ENCODE data around the gene ARRDC1. TPM values are rescaled to one million over a fixed set of nuclear protein-coding genes. Genes with fewer than 3 reads are reported as not detected.

Gene ARRDC1
- total RNA-seq, 1 experiment from 2014 or later = 77.5 TPM

- Histone ChIP-seq H4K20me1 (ENCODE audit: low read length) (peaks cover 27% of the 10 kb centered on the region; the same call in 1 of the 2 replicates), H3K4me1 (ENCODE audit: insufficient read depth, low read length) (peaks cover 5% of the 10 kb centered on the region), H3K9me3 (ENCODE audit: low read length) (no peaks in the 10 kb centered on the region), H3K4me3 (ENCODE audit: low read length) (no peak overlapping the region), H3K27ac (ENCODE audit: low read length) (no peak overlapping the region), H3K4me2 (ENCODE audit: low read length) (no peak overlapping the region), H3K9ac (ENCODE audit: low read length) (no peak overlapping the region), H2AFZ (ENCODE audit: low read length) (no peak overlapping the region), H3K9me2 (replicated peaks; ENCODE audit: low read length) (no peaks in the 10 kb centered on the region), H3K79me2 (ENCODE audit: low read length) (peaks cover 94% of the 10 kb centered on the region), H3F3A (ENCODE audit: low read length, unreplicated experiment) (no peaks in the 10 kb centered on the region), H3K27me3 (ENCODE audit: low read length) (no peaks in the 10 kb centered on the region), H3K36me3 (ENCODE audit: low read depth, low read length) (no peaks in the 10 kb centered on the region)
- POLR2A ChIA-PET (ENCODE audit: unreplicated experiment) = no interaction called here
- ATAC-seq = no peak
- CTCF ChIA-PET = interaction anchor here (0.7 kb wide), 1 partner anchor 41 kb away, joined by 3 read pairs; no protein-coding TSS in a partner anchor
- DNase-seq = no peak
- intact Hi-C loops (cut with micrococcal nuclease) = no loop called here
- TF ChIP-seq EZH2phosphoT487 (IDR thresholded peaks at IDR 0.05; ENCODE audit: borderline replicate concordance, low read length) = no peak
- TF ChIP-seq CTCF (conservative IDR thresholded peaks at IDR 0.05; ENCODE audit: low read depth, low read length) = no peak
- TF ChIP-seq EZH2 (IDR thresholded peaks at IDR 0.05; ENCODE audit: low read length, unreplicated experiment) = no peak
- BruUV-seq (replicated peaks) = no TSS peak
These were observed 27.0 kb downstream of the ARRDC1 start for GRCh38 chr9:137632230-137633161.

GRCh38 chr9:137634016-137634415, 28.5 kb downstream of the ARRDC1 start:
- H3K79me2 ChIP-seq (ENCODE audit: low read length) = peaks cover 94% of the 10 kb centered on the region
- BruUV-seq (replicated peaks) = no TSS peak
- H3K36me3 ChIP-seq (ENCODE audit: low read depth, low read length) = no peaks in the 10 kb centered on the region
- H3K9me3 ChIP-seq (ENCODE audit: low read length) = no peaks in the 10 kb centered on the region
- H3K4me2 ChIP-seq (ENCODE audit: low read length) = no peak overlapping the region
- H3K27me3 ChIP-seq (ENCODE audit: low read length) = no peaks in the 10 kb centered on the region
- H2AFZ ChIP-seq (ENCODE audit: low read length) = no peak overlapping the region
- intact Hi-C loops (cut with micrococcal nuclease) = no loop called here
- H3K9ac ChIP-seq (ENCODE audit: low read length) = no peak overlapping the region
- CTCF ChIA-PET = no interaction called here
- H3K9me2 ChIP-seq (replicated peaks; ENCODE audit: low read length) = no peaks in the 10 kb centered on the region
- H3K4me3 ChIP-seq (ENCODE audit: low read length) = no peak overlapping the region
- ATAC-seq (no peak), DNase-seq (no peak)
- POLR2A ChIA-PET (ENCODE audit: unreplicated experiment) = no interaction called here
- peaks cover 35% of the 10 kb centered on the region; the same call in 1 of the 2 replicates for H4K20me1 ChIP-seq (ENCODE audit: low read length)
- no peak overlapping the region for H3K27ac ChIP-seq (ENCODE audit: low read length)
- TF ChIP-seq EZH2 (IDR thresholded peaks at IDR 0.05; ENCODE audit: low read length, unreplicated experiment) (no peak), EZH2phosphoT487 (IDR thresholded peaks at IDR 0.05; ENCODE audit: borderline replicate concordance, low read length) (no peak), CTCF (conservative IDR thresholded peaks at IDR 0.05; ENCODE audit: low read depth, low read length) (no peak)
- H3K4me1 ChIP-seq (ENCODE audit: insufficient read depth, low read length) = peaks cover 5% of the 10 kb centered on the region
- no peaks in the 10 kb centered on the region for H3F3A ChIP-seq (ENCODE audit: low read length, unreplicated experiment)

DNA sequence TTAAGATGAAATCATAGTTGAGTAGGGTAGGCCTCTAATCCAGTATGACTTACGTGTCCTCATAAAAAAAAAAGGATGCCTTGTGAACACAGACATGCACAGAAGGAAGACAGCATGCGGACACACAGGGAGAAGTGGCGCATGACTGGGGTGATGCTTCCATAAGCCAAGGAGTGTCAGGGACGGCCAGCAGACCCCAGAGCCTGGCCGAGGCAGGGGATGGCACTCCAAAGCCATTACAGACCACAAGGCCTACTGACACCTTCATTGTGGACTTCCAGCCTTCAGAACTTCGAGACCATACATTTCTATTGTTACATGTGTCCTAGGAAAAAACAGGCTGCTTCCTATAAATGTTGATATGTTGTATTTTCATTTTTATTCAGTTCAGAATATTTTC, 33.2 kb downstream of the ARRDC1 start:
- DNase-seq (no peak), ATAC-seq (no peak)
- Histone ChIP-seq H3K9me2 (replicated peaks; ENCODE audit: low read length) (no peaks in the 10 kb centered on the region), H3F3A (ENCODE audit: low read length, unreplicated experiment) (no peaks in the 10 kb centered on the region), H2AFZ (ENCODE audit: low read length) (no peak overlapping the region), H3K36me3 (ENCODE audit: low read depth, low read length) (no peaks in the 10 kb centered on the region), H3K4me2 (ENCODE audit: low read length) (no peak overlapping the region), H3K79me2 (ENCODE audit: low read length) (peaks cover 92% of the 10 kb centered on the region), H4K20me1 (ENCODE audit: low read length) (0 out of 2 replicates have a peak, but pooled peaks cover 14% of the 10 kb centered on the region), H3K27me3 (ENCODE audit: low read length) (no peaks in the 10 kb centered on the region), H3K27ac (ENCODE audit: low read length) (no peak overlapping the region), H3K9ac (ENCODE audit: low read length) (no peak overlapping the region), H3K9me3 (ENCODE audit: low read length) (no peaks in the 10 kb centered on the region), H3K4me1 (ENCODE audit: insufficient read depth, low read length) (no peaks in the 10 kb centered on the region), H3K4me3 (ENCODE audit: low read length) (no peak overlapping the region)
- intact Hi-C loops (cut with micrococcal nuclease) = no loop called here
- ChIA-PET POLR2A (ENCODE audit: unreplicated experiment) (no interaction called here), CTCF (no interaction called here)
- BruUV-seq (replicated peaks) = no TSS peak
- TF ChIP-seq CTCF (conservative IDR thresholded peaks at IDR 0.05; ENCODE audit: low read depth, low read length) (no peak), EZH2phosphoT487 (IDR thresholded peaks at IDR 0.05; ENCODE audit: borderline replicate concordance, low read length) (no peak), EZH2 (IDR thresholded peaks at IDR 0.05; ENCODE audit: low read length, unreplicated experiment) (no peak)
